CD14-positive monocyte (primary cell): ENCODE results near the gene SLC35E1. TPM values are rescaled to one million over a fixed set of nuclear protein-coding genes. Genes with fewer than 3 reads are reported as not detected.
"Not testable (repeated sequence)": the region's sequence is repeated elsewhere in the genome, so short reads cannot be mapped to it uniquely, and the experiment has no call there.

ENCODE experiments used
- DNase-seq, 3 donors: peaks; one replicate each; pipeline ENCODE4 v3.0.0-alpha.2; 2011 to 2022
- H2AFZ ChIP-seq: 2 replicates; pipeline ENCODE4 v1.6.0; 2012; ENCODE audit warnings: mild to moderate bottlenecking, low read depth, low read length, inconsistent platforms; ENCODE audit not compliant: insufficient read depth, poor library complexity, severe bottlenecking
- H3K27ac ChIP-seq, 2 donors: 1 replicate in 1 of 2; 2 replicates in 1 of 2; pipeline ENCODE4 v1.5.1; 2012 to 2013; ENCODE audit warnings: low read length in 2 of 2, control low read depth in 1 of 2, inconsistent platforms in 1 of 2, low read depth in 1 of 2, mild to moderate bottlenecking in 1 of 2
- H3K27me3 ChIP-seq, 2 donors: one replicate each; pipeline versions ENCODE4 v1.6.0 to v1.6.1; 2011 to 2013; ENCODE audit warnings: low read length in 2 of 2; ENCODE audit not compliant: control insufficient read depth in 2 of 2, insufficient read depth in 2 of 2
- H3K36me3 ChIP-seq, 2 donors: replicated peaks in 1 of 2; 1 replicate in 1 of 2; 2 replicates in 1 of 2; pipeline versions ENCODE4 v1.5.1 to v1.6.1; 2012 to 2013; ENCODE audit warnings: low read length in 2 of 2, control low read depth in 1 of 2, inconsistent platforms in 1 of 2, mild to moderate bottlenecking in 1 of 2; ENCODE audit not compliant: insufficient read depth in 2 of 2, control insufficient read depth in 1 of 2
- H3K4me1 ChIP-seq, 2 donors: 1 replicate in 1 of 2; 2 replicates in 1 of 2; pipeline versions ENCODE4 v1.5.1 to v1.6.1; 2012 to 2013; ENCODE audit warnings: low read length in 2 of 2, control low read depth in 1 of 2, inconsistent platforms in 1 of 2, mild to moderate bottlenecking in 1 of 2, moderate library complexity in 1 of 2; ENCODE audit not compliant: insufficient read depth in 2 of 2, control insufficient read depth in 1 of 2
- H3K4me2 ChIP-seq: replicated peaks from 2 replicates; pipeline ENCODE3; 2012; ENCODE audit warnings: low read length, moderate library complexity, mild to moderate bottlenecking; ENCODE audit not compliant: poor library complexity, severe bottlenecking; ENCODE audit errors: extremely low read depth
- H3K4me3 ChIP-seq, 3 experiments: fragments of 200-600 bp in 1 of 3; sonication (generic) in 1 of 3; replicated peaks in 1 of 3; 1 replicate in 2 of 3; 2 replicates in 1 of 3; pipeline ENCODE4 v1.5.1; 2011 to 2013; ENCODE audit warnings: low read length in 3 of 3, mild to moderate bottlenecking in 3 of 3, control low read depth in 2 of 3, low read depth in 2 of 3, inconsistent platforms in 1 of 3, moderate library complexity in 1 of 3
- H3K79me2 ChIP-seq: 2 replicates; pipeline ENCODE4 v1.6.0; 2012; ENCODE audit warnings: mild to moderate bottlenecking, control low read depth, inconsistent platforms, low read length, moderate library complexity; ENCODE audit not compliant: insufficient read depth
- H3K9ac ChIP-seq: 2 replicates; pipeline ENCODE4 v1.6.0; 2017; ENCODE audit warnings: low read length, mild to moderate bottlenecking; ENCODE audit not compliant: insufficient read depth, poor library complexity, severe bottlenecking
- H3K9me3 ChIP-seq, 2 donors: replicated peaks in 1 of 2; 1 replicate in 1 of 2; 2 replicates in 1 of 2; pipeline versions ENCODE4 v1.5.1 to v1.6.1; 2012 to 2013; ENCODE audit warnings: low read length in 2 of 2, control low read depth in 1 of 2; ENCODE audit not compliant: control insufficient read depth in 1 of 2, insufficient read depth in 1 of 2
- H4K20me1 ChIP-seq: 2 replicates; pipeline ENCODE4 v1.6.0; 2012; ENCODE audit warnings: mild to moderate bottlenecking, low read length, control low read depth, moderate library complexity; ENCODE audit not compliant: insufficient read depth
- H3K27ac Mint-ChIP-seq, 7 donors: one replicate each; pipeline ENCODE4 v1.8.0; 2020; ENCODE audit warnings: mild to moderate bottlenecking in 7 of 7, mixed read lengths in 7 of 7, moderate library complexity in 6 of 7, inconsistent platforms in 2 of 7
- H3K27me3 Mint-ChIP-seq, 3 donors: one replicate each; pipeline ENCODE4 v1.8.0; 2021 to 2022; ENCODE audit warnings: low read depth in 3 of 3, mild to moderate bottlenecking in 3 of 3, mixed read lengths in 3 of 3, moderate library complexity in 3 of 3, inconsistent platforms in 1 of 3
- H3K36me3 Mint-ChIP-seq, 2 donors: one replicate each; pipeline ENCODE4 v1.8.0; 2020; ENCODE audit warnings: mixed read lengths in 2 of 2, inconsistent platforms in 1 of 2, mild to moderate bottlenecking in 1 of 2
- H3K4me1 Mint-ChIP-seq: one replicate; pipeline ENCODE4 v1.8.0; 2020; ENCODE audit warnings: mild to moderate bottlenecking, mixed read lengths
- H3K4me3 Mint-ChIP-seq, 2 donors: one replicate each; pipeline ENCODE4 v1.8.0; 2020; ENCODE audit warnings: mild to moderate bottlenecking in 2 of 2, mixed read lengths in 2 of 2, moderate library complexity in 1 of 2
- H3K9me3 Mint-ChIP-seq, 7 donors: one replicate each; pipeline ENCODE4 v1.8.0; 2020 to 2022; ENCODE audit warnings: mixed read lengths in 7 of 7, mild to moderate bottlenecking in 6 of 7, moderate library complexity in 6 of 7, inconsistent platforms in 2 of 7
- WGBS: methylation state at CpG from one replicate; pipeline ENCODE4 v1.1.5; 2013; ENCODE audit warnings: missing lambda C conversion rate; ENCODE audit not compliant: insufficient coverage; 5-methylcytosine and 5-hydroxymethylcytosine counted together
- intact Hi-C, 2 donors: fragments of 100-400 bp; cut with micrococcal nuclease; formaldehyde crosslinking; loops; one replicate each; pipeline versions ENCODE4 v1.15.0 to v1.15.1; 2023
- polyA plus RNA-seq, 3 donors: library from polyadenylated mRNA; depleted of rRNA in 1 of 3; unstranded in 2 of 3; stranded (reverse) in 1 of 3; fragments of 300-500 nt in 2 of 3; fragments of >200 nt in 1 of 3; fragmentation: Illumina TruSeq in 2 of 3; gene quantifications; 1 replicate in 2 of 3; 2 replicates in 1 of 3; pipeline ENCODE4 v1.2.3, GENCODE V29; 2012 to 2021
- TF ChIP-seq, protein P1 (sequence below): fragments of 200-600 bp; IDR thresholded peaks from one replicate; pipeline ENCODE4 v1.8.0; 2022; ENCODE audit warnings: antibody characterized with exemption, mild to moderate bottlenecking

Gene SLC35E1
- polyA plus RNA-seq, 3 donors: 12.1 to 28.8 (median 13.5) TPM

DNA sequence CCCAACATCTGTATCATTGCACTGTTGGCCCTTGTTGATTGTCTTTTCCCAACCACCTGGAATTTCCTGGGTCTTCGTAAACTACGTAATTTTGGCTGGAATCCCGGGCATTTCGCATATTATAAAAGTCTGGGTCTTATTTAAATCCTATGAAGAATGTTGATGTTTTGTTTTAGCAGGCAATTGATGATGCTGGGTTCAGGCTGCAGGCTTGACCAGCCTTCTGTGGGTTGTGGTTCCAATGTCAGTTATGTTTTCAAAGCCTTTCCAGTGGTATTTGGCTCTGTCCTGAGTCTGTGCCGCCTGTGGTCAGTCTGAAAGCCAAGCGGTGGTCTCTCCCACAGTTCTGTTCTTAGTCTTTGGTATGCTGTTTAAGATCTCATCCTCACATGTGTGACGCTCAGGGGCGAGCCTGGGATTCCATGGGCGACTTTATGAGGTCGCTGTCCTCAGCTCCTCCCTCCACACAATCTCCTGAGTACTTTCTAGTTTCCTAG, 12.4 kb downstream of the SLC35E1 start:
- Histone ChIP-seq H3K4me2 (no peak overlapping the region), H3K9ac (no peak overlapping the region), H3K79me2 (no peaks in the 10 kb centered on the region), H3K4me3 (no peak overlapping the region), H3K27ac (no peak overlapping the region), H3K27me3 (no peaks in the 10 kb centered on the region), H2AFZ (no peak overlapping the region), H3K9me3 (no peaks in the 10 kb centered on the region), H3K36me3 (peaks cover 55 to 88% of the 10 kb centered on the region in 2 donors), H4K20me1 (peaks cover 4% of the 10 kb centered on the region), H3K4me1 (no peaks in the 10 kb centered on the region)
- Mint-ChIP-seq H3K36me3 (peaks cover 69 to 91% of the 10 kb centered on the region in 2 donors), H3K27me3 (peaks cover 0 to 2% (median 0%) of the 10 kb centered on the region in 3 donors), H3K4me1 (no peaks in the 10 kb centered on the region), H3K27ac (no peak overlapping the region), H3K9me3 (no peaks in the 10 kb centered on the region), H3K4me3 (no peak overlapping the region)
- TF ChIP-seq, protein P1, sequence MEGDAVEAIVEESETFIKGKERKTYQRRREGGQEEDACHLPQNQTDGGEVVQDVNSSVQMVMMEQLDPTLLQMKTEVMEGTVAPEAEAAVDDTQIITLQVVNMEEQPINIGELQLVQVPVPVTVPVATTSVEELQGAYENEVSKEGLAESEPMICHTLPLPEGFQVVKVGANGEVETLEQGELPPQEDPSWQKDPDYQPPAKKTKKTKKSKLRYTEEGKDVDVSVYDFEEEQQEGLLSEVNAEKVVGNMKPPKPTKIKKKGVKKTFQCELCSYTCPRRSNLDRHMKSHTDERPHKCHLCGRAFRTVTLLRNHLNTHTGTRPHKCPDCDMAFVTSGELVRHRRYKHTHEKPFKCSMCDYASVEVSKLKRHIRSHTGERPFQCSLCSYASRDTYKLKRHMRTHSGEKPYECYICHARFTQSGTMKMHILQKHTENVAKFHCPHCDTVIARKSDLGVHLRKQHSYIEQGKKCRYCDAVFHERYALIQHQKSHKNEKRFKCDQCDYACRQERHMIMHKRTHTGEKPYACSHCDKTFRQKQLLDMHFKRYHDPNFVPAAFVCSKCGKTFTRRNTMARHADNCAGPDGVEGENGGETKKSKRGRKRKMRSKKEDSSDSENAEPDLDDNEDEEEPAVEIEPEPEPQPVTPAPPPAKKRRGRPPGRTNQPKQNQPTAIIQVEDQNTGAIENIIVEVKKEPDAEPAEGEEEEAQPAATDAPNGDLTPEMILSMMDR: no peak
- 98% methylated on average over 6 of the region's 10 CpGs for WGBS
- intact Hi-C loops: no loop called here
- no peak for DNase-seq

DNA sequence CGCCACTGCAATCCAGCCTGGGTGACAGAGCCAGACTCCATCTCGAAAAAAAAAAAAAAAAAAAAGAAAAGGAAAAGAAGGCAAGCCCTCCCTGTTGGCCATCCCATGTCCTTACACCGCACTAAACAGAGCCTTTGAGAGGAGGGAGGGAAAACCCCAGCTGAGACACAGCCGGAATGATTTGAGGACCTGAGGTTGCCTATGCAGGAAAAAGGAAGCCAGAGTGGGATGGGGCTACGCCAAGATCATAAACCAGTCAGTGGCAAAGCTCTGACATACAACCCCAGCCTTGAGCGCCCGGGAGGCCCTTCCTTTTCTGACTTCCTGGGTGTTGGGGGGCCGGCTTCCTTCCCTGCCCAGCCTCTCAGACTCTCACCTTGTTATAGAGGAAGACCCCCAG, 17.4 kb downstream of the SLC35E1 start:
- Mint-ChIP-seq H3K36me3 (peaks cover 62 to 90% of the 10 kb centered on the region in 2 donors), H3K4me3 (no peak overlapping the region), H3K4me1 (no peaks in the 10 kb centered on the region), H3K27me3 (peaks cover 0 to 2% (median 0%) of the 10 kb centered on the region in 3 donors), H3K27ac (peak overlapping the region in 3 of 7 donors; percentile 6 to 59 (median 38)), H3K9me3 (no peaks in the 10 kb centered on the region)
- Histone ChIP-seq H3K4me2 (no peak overlapping the region), H3K27ac (no peak overlapping the region), H3K9ac (no peak overlapping the region), H3K9me3 (no peaks in the 10 kb centered on the region), H3K27me3 (no peaks in the 10 kb centered on the region), H2AFZ (no peak overlapping the region), H3K4me1 (no peaks in the 10 kb centered on the region), H4K20me1 (peaks cover 4% of the 10 kb centered on the region), H3K4me3 (no peak overlapping the region), H3K36me3 (peaks cover 52 to 89% of the 10 kb centered on the region in 2 donors), H3K79me2 (no peaks in the 10 kb centered on the region)
- WGBS: no CpG with 5 or more reads among the region's 8 CpGs
- DNase-seq: no peak
- TF ChIP-seq, protein P1: no peak
- intact Hi-C loops: no loop called here

DNA sequence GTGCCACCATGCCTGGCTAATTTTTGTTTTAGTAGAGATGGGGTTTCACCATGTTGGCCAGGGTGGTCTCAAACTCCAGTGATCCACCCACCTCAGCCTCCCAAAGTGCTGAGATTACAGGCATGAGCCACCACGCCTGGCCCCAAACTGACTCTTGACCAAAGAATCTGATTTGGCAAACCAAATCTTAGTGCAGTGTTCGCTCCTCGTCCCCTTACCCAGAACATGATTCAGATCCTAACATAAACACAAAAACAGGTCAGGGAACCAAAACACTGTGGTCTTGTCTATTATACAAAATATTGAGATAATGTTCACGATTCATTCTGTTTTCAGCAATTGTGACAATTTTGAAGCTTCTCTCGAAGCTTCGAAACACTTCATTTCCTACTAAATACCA, 20.3 kb downstream of the SLC35E1 start:
- H3K27me3 Mint-ChIP-seq, H3K4me2 ChIP-seq, H3K27ac ChIP-seq, H3K9me3 ChIP-seq, H3K4me1 ChIP-seq, H3K9ac ChIP-seq, H3K79me2 ChIP-seq, DNase-seq, H3K27ac Mint-ChIP-seq, intact Hi-C loops, H3K27me3 ChIP-seq, H3K4me3 ChIP-seq, H3K4me3 Mint-ChIP-seq, H3K4me1 Mint-ChIP-seq, H2AFZ ChIP-seq, H3K9me3 Mint-ChIP-seq, H4K20me1 ChIP-seq: not testable (repeated sequence)
- H3K36me3 Mint-ChIP-seq: peaks cover 51 to 71% of the 10 kb centered on the region in 2 donors
- H3K36me3 ChIP-seq: peaks cover 46 to 70% of the 10 kb centered on the region in 2 donors
- WGBS: 90% methylated on average over 1 of the region's 6 CpGs
